Lower leg skin (tissue), 3 donors: ENCODE results near the gene DMPK.

Experiments
- POLR2A ChIP-seq, 2 donors: fragments of 450-650 bp; IDR thresholded peaks; one replicate each; pipeline ENCODE4 v1.6.1; 2016 to 2017; ENCODE audit warnings: antibody characterized with exemption in 2 of 2, mild to moderate bottlenecking in 1 of 2, moderate library complexity in 1 of 2
- TF ChIP-seq, protein P1 (sequence below), 3 donors: fragments of 450-650 bp; IDR thresholded peaks; one replicate each; pipeline ENCODE4 v1.5.1; 2016; ENCODE audit warnings: antibody characterized with exemption in 3 of 3, mild to moderate bottlenecking in 3 of 3, moderate library complexity in 2 of 3

DNA sequence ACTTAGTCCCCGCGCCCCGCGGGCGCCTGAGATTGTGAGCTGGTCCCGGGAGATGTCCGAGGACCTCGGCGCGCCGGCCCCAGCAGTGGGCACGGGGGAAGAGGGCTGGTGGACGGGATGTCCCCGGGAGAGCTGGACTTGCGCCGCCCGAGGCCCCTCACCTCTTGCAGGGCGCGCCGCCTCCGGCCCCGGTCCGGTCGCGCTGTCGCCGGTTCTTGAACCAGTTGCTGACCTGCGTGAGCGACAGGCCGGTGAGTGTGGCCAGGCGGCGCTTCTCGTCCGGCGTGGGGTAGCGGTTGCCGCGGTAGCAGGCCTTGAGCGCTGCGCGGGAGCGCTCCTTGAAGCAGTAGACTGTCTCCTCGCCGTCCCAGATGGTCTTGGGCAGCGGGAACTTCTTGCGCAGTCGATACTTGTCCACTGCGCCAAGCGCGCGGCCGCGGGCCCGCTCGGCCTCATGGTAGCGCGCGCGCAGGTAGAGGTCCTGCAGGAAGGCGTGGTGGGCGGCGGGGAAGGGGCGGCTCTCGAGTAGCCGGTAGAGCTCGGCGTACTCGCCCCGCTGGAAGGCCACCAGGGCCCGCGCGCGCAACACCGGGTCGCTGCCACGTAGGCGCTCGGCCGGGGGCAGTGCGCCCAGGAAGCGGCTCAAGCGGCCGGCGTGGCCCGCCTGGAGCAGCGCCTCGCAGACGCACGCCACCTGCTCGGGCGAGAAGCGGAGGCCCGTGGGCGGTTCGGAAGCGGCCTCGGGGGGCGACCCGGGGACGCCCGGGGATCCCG, 14.2 kb downstream of the DMPK start:
- TF ChIP-seq, protein P1, sequence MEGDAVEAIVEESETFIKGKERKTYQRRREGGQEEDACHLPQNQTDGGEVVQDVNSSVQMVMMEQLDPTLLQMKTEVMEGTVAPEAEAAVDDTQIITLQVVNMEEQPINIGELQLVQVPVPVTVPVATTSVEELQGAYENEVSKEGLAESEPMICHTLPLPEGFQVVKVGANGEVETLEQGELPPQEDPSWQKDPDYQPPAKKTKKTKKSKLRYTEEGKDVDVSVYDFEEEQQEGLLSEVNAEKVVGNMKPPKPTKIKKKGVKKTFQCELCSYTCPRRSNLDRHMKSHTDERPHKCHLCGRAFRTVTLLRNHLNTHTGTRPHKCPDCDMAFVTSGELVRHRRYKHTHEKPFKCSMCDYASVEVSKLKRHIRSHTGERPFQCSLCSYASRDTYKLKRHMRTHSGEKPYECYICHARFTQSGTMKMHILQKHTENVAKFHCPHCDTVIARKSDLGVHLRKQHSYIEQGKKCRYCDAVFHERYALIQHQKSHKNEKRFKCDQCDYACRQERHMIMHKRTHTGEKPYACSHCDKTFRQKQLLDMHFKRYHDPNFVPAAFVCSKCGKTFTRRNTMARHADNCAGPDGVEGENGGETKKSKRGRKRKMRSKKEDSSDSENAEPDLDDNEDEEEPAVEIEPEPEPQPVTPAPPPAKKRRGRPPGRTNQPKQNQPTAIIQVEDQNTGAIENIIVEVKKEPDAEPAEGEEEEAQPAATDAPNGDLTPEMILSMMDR (IDR thresholded peaks at IDR 0.05): no peak
- TF ChIP-seq POLR2A (IDR thresholded peaks at IDR 0.05): no peak
